HUES48 (cell line): Measurements from ENCODE around the gene GRIN2A.

ENCODE experiments used
- H3K27ac ChIP-seq: one replicate; pipeline ENCODE4 v1.7.0; 2013; ENCODE audit warnings: low read depth, low read length, inconsistent platforms
- H3K27me3 ChIP-seq: 2 replicates; pipeline ENCODE4 v1.6.1; 2013; ENCODE audit warnings: mild to moderate bottlenecking, low read length; ENCODE audit not compliant: control insufficient read depth, insufficient read depth
- H3K36me3 ChIP-seq: 2 replicates; pipeline ENCODE4 v1.6.1; 2013; ENCODE audit warnings: low read length; ENCODE audit not compliant: control insufficient read depth, insufficient read depth
- H3K4me1 ChIP-seq: 2 replicates; pipeline ENCODE4 v1.6.1; 2013; ENCODE audit warnings: mild to moderate bottlenecking, low read length; ENCODE audit not compliant: control insufficient read depth, insufficient read depth
- H3K4me3 ChIP-seq: 2 replicates; pipeline ENCODE4 v1.5.1; 2013; ENCODE audit warnings: mild to moderate bottlenecking, low read depth, low read length
- H3K9ac ChIP-seq: 2 replicates; pipeline ENCODE4 v1.6.1; 2013; ENCODE audit warnings: mild to moderate bottlenecking, low read depth, low read length, moderate library complexity
- H3K9me3 ChIP-seq: 2 replicates; pipeline ENCODE4 v1.6.1; 2013; ENCODE audit warnings: low read length; ENCODE audit not compliant: control insufficient read depth, insufficient read depth

The GRIN2A gene

GRCh38 chr16:10031955-10032354 is 150.3 kb downstream of the GRIN2A start:
- no peaks in the 10 kb centered on the region for H3K9me3 ChIP-seq
- H3K4me1 ChIP-seq: no peaks in the 10 kb centered on the region
- H3K36me3 ChIP-seq: no peaks in the 10 kb centered on the region
- no peak overlapping the region for H3K4me3 ChIP-seq
- no peak overlapping the region for H3K9ac ChIP-seq
- no peak overlapping the region for H3K27ac ChIP-seq
- no peaks in the 10 kb centered on the region for H3K27me3 ChIP-seq

- no peaks in the 10 kb centered on the region for H3K9me3 ChIP-seq
- no peaks in the 10 kb centered on the region for H3K36me3 ChIP-seq
- no peak overlapping the region for H3K27ac ChIP-seq
- no peak overlapping the region for H3K9ac ChIP-seq
- H3K27me3 ChIP-seq: no peaks in the 10 kb centered on the region
- H3K4me3 ChIP-seq: no peak overlapping the region
- H3K4me1 ChIP-seq: no peaks in the 10 kb centered on the region
These were observed 150.8 kb downstream of the GRIN2A start for GRCh38 chr16:10031473-10031872.

GRCh38 chr16:10028644-10029043 is 153.6 kb downstream of the GRIN2A start:
- Histone ChIP-seq H3K36me3 (no peaks in the 10 kb centered on the region), H3K9ac (no peak overlapping the region), H3K9me3 (no peaks in the 10 kb centered on the region), H3K27me3 (no peaks in the 10 kb centered on the region), H3K4me3 (no peak overlapping the region), H3K27ac (no peak overlapping the region), H3K4me1 (no peaks in the 10 kb centered on the region)

- H3K27ac ChIP-seq: no peak overlapping the region
- no peak overlapping the region for H3K9ac ChIP-seq
- no peaks in the 10 kb centered on the region for H3K27me3 ChIP-seq
- no peaks in the 10 kb centered on the region for H3K36me3 ChIP-seq
- H3K4me1 ChIP-seq: no peaks in the 10 kb centered on the region
- H3K9me3 ChIP-seq: no peaks in the 10 kb centered on the region
- no peak overlapping the region for H3K4me3 ChIP-seq
These were observed 154.7 kb downstream of the GRIN2A start for GRCh38 chr16:10027553-10027952.

GRCh38 chr16:10026593-10026992 is 155.6 kb downstream of the GRIN2A start:
- no peak overlapping the region for H3K9ac ChIP-seq
- H3K9me3 ChIP-seq: no peaks in the 10 kb centered on the region
- H3K27ac ChIP-seq: no peak overlapping the region
- H3K36me3 ChIP-seq: no peaks in the 10 kb centered on the region
- no peaks in the 10 kb centered on the region for H3K27me3 ChIP-seq
- no peaks in the 10 kb centered on the region for H3K4me1 ChIP-seq
- H3K4me3 ChIP-seq: no peak overlapping the region

GRCh38 chr16:10022098-10022497 is 160.1 kb downstream of the GRIN2A start:
- H3K4me1 ChIP-seq: no peaks in the 10 kb centered on the region
- no peaks in the 10 kb centered on the region for H3K9me3 ChIP-seq
- no peak overlapping the region for H3K9ac ChIP-seq
- no peak overlapping the region for H3K27ac ChIP-seq
- no peaks in the 10 kb centered on the region for H3K36me3 ChIP-seq
- H3K27me3 ChIP-seq: no peaks in the 10 kb centered on the region
- no peak overlapping the region for H3K4me3 ChIP-seq

- no peak overlapping the region for H3K4me3 ChIP-seq
- no peaks in the 10 kb centered on the region for H3K27me3 ChIP-seq
- no peak overlapping the region for H3K27ac ChIP-seq
- H3K4me1 ChIP-seq: no peaks in the 10 kb centered on the region
- no peaks in the 10 kb centered on the region for H3K36me3 ChIP-seq
- no peak overlapping the region for H3K9ac ChIP-seq
- H3K9me3 ChIP-seq: no peaks in the 10 kb centered on the region
These were observed 161.4 kb downstream of the GRIN2A start for GRCh38 chr16:10020866-10021265.

- Histone ChIP-seq H3K27ac (no peak overlapping the region), H3K36me3 (no peaks in the 10 kb centered on the region), H3K9ac (no peak overlapping the region), H3K4me1 (no peaks in the 10 kb centered on the region), H3K27me3 (no peaks in the 10 kb centered on the region), H3K9me3 (no peaks in the 10 kb centered on the region), H3K4me3 (no peak overlapping the region)
These were observed 165.5 kb downstream of the GRIN2A start for GRCh38 chr16:10016752-10017151.

- H3K4me1 ChIP-seq: no peaks in the 10 kb centered on the region
- H3K9ac ChIP-seq: no peak overlapping the region
- H3K27me3 ChIP-seq: no peaks in the 10 kb centered on the region
- no peaks in the 10 kb centered on the region for H3K36me3 ChIP-seq
- no peaks in the 10 kb centered on the region for H3K9me3 ChIP-seq
- no peak overlapping the region for H3K4me3 ChIP-seq
- no peak overlapping the region for H3K27ac ChIP-seq
These were observed 166.8 kb downstream of the GRIN2A start for GRCh38 chr16:10015397-10015796.

GRCh38 chr16:10013774-10014173 is 168.5 kb downstream of the GRIN2A start:
- Histone ChIP-seq H3K4me3 (no peak overlapping the region), H3K4me1 (no peaks in the 10 kb centered on the region), H3K36me3 (no peaks in the 10 kb centered on the region), H3K27ac (no peak overlapping the region), H3K27me3 (no peaks in the 10 kb centered on the region), H3K9me3 (no peaks in the 10 kb centered on the region), H3K9ac (no peak overlapping the region)

GRCh38 chr16:10013364-10013763 is 168.9 kb downstream of the GRIN2A start:
- Histone ChIP-seq H3K27me3 (no peaks in the 10 kb centered on the region), H3K4me1 (no peaks in the 10 kb centered on the region), H3K9ac (no peak overlapping the region), H3K27ac (no peak overlapping the region), H3K4me3 (no peak overlapping the region), H3K9me3 (no peaks in the 10 kb centered on the region; the same call in 1 of the 2 replicates), H3K36me3 (no peaks in the 10 kb centered on the region)

- H3K9ac ChIP-seq: no peak overlapping the region
- H3K4me1 ChIP-seq: no peaks in the 10 kb centered on the region
- no peaks in the 10 kb centered on the region for H3K27me3 ChIP-seq
- H3K9me3 ChIP-seq: no peaks in the 10 kb centered on the region; the same call in 1 of the 2 replicates
- no peaks in the 10 kb centered on the region for H3K36me3 ChIP-seq
- no peak overlapping the region for H3K4me3 ChIP-seq
- no peak overlapping the region for H3K27ac ChIP-seq
These were observed 172.5 kb downstream of the GRIN2A start for GRCh38 chr16:10009684-10010083.
